Subcutaneous abdominal adipose tissue (tissue), 5 donors: Measurements from ENCODE around the gene USP9X.

Experiments
- H3K27ac ChIP-seq: one replicate; pipeline ENCODE4 v1.7.0; 2013; ENCODE audit warnings: low read depth, mild to moderate bottlenecking, inconsistent platforms, low read length, moderate library complexity
- H3K27me3 ChIP-seq, 5 donors: one replicate each; pipeline ENCODE4 v1.7.0; 2013; ENCODE audit warnings: low read length in 5 of 5, inconsistent platforms in 1 of 5; ENCODE audit not compliant: control insufficient read depth in 5 of 5, insufficient read depth in 4 of 5
- H3K36me3 ChIP-seq, 5 donors: one replicate each; pipeline ENCODE4 v1.7.0; 2013; ENCODE audit warnings: low read length in 5 of 5; ENCODE audit not compliant: control insufficient read depth in 5 of 5, insufficient read depth in 5 of 5
- H3K4me1 ChIP-seq, 5 donors: one replicate each; pipeline ENCODE4 v1.7.0; 2013; ENCODE audit warnings: low read length in 5 of 5, mild to moderate bottlenecking in 3 of 5, moderate library complexity in 1 of 5; ENCODE audit not compliant: control insufficient read depth in 5 of 5, insufficient read depth in 5 of 5
- H3K4me3 ChIP-seq, 5 donors: one replicate each; pipeline ENCODE4 v1.7.0; 2013; ENCODE audit warnings: low read length in 5 of 5, low read depth in 1 of 5
- H3K9ac ChIP-seq, 5 donors: one replicate each; pipeline ENCODE4 v1.7.0; 2013; ENCODE audit warnings: low read length in 5 of 5, mild to moderate bottlenecking in 4 of 5, moderate library complexity in 3 of 5
- H3K9me3 ChIP-seq, 5 donors: one replicate each; pipeline ENCODE4 v1.7.0; 2013; ENCODE audit warnings: low read length in 5 of 5; ENCODE audit not compliant: control insufficient read depth in 5 of 5
- donor health status: healthy.
- donor health status: healthy.
- donor health status: healthy.
- donor health status: healthy.
- donor health status: healthy.

Gene USP9X

GRCh38 chrX:41116948-41117347 lies 31.7 kb downstream of the USP9X start:
- no peak overlapping the region for H3K4me3 ChIP-seq
- peaks cover 0 to 7% (median 0%) of the 10 kb centered on the region in 5 donors for H3K27me3 ChIP-seq
- no peak overlapping the region for H3K27ac ChIP-seq
- no peaks in the 10 kb centered on the region for H3K36me3 ChIP-seq
- H3K4me1 ChIP-seq, result peaks cover 0 to 18% (median 10%) of the 10 kb centered on the region in 5 donors
- H3K9ac ChIP-seq, result no peak overlapping the region
- no peaks in the 10 kb centered on the region for H3K9me3 ChIP-seq

GRCh38 chrX:41118156-41118555 lies 32.9 kb downstream of the USP9X start:
- peaks cover 0 to 18% (median 10%) of the 10 kb centered on the region in 5 donors for H3K4me1 ChIP-seq
- H3K27me3 ChIP-seq, result peaks cover 0 to 7% (median 0%) of the 10 kb centered on the region in 5 donors
- no peak overlapping the region for H3K9ac ChIP-seq
- H3K4me3 ChIP-seq, result no peak overlapping the region
- H3K27ac ChIP-seq, result no peak overlapping the region
- peaks cover 0 to 8% (median 0%) of the 10 kb centered on the region in 5 donors for H3K9me3 ChIP-seq
- no peaks in the 10 kb centered on the region for H3K36me3 ChIP-seq

- peaks cover 0 to 7% (median 0%) of the 10 kb centered on the region in 5 donors for H3K27me3 ChIP-seq
- no peak overlapping the region for H3K9ac ChIP-seq
- no peak overlapping the region for H3K27ac ChIP-seq
- no peak overlapping the region for H3K4me3 ChIP-seq
- peaks cover 0 to 9% (median 2%) of the 10 kb centered on the region in 5 donors for H3K36me3 ChIP-seq
- peaks cover 0 to 18% (median 10%) of the 10 kb centered on the region in 5 donors for H3K4me1 ChIP-seq
- peaks cover 0 to 8% (median 0%) of the 10 kb centered on the region in 5 donors for H3K9me3 ChIP-seq
These were observed 34.6 kb downstream of the USP9X start for GRCh38 chrX:41119803-41120202.

DNA sequence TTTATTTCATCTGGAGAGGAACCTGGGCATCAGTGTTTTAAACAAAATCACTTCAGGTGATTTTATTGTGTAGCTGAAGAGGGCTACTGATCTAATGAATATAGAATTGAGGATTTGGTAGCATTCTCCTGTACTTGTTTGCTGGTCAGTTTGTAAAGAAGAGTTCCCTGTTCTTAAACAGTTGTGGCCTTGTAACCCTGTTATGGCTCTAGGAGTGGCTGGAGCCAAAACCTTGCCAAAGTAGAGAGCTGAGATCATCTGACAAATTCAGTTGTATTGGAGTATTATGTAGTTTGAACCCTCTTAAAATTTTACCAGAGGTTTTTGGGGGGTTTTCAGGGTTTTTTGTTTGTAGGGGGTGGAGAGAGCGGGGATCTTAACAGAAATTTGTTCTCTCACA lies 36.5 kb downstream of the USP9X start:
- Histone ChIP-seq H3K36me3 (peaks cover 0 to 9% (median 2%) of the 10 kb centered on the region in 5 donors), H3K9ac (no peak overlapping the region), H3K9me3 (peaks cover 0 to 8% (median 0%) of the 10 kb centered on the region in 5 donors), H3K27ac (no peak overlapping the region), H3K4me1 (peaks cover 0 to 10% (median 7%) of the 10 kb centered on the region in 5 donors), H3K4me3 (no peak overlapping the region), H3K27me3 (peaks cover 0 to 7% (median 0%) of the 10 kb centered on the region in 5 donors)

DNA sequence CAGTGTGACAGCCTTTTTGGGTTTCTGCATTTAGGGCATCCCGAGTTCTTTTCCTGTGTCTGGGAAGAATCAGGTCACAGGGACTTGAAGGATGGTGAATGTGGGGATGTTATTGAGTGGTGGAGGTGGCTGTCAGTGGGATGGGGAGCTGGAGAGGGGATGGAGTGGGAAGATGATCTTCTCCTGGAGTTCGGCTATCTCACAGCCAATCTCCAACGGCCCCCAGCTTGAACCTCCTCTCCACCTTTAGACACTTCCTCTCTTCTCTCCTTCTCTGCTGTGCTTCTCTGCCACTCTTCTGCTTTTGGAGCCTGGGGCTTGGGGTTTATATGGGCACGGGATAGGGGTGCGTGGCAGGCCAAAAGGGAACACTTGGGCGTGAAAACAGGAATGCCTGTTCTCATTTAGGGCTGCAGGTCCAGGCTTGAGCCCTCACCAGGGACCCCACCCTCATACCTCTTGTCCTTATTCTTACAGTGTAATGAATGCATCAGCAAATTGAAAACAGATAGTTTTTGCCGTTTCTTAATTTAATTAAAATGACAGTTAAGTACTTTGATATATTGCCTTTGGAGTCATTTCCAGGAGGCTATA lies 37.5 kb downstream of the USP9X start:
- peaks cover 0 to 7% (median 0%) of the 10 kb centered on the region in 5 donors for H3K27me3 ChIP-seq
- peaks cover 0 to 12% (median 7%) of the 10 kb centered on the region in 5 donors for H3K4me1 ChIP-seq
- H3K27ac ChIP-seq, result no peak overlapping the region
- H3K4me3 ChIP-seq, result no peak overlapping the region
- no peak overlapping the region for H3K9ac ChIP-seq
- peaks cover 0 to 9% (median 2%) of the 10 kb centered on the region in 5 donors for H3K36me3 ChIP-seq
- H3K9me3 ChIP-seq, result peaks cover 0 to 8% (median 0%) of the 10 kb centered on the region in 5 donors

DNA sequence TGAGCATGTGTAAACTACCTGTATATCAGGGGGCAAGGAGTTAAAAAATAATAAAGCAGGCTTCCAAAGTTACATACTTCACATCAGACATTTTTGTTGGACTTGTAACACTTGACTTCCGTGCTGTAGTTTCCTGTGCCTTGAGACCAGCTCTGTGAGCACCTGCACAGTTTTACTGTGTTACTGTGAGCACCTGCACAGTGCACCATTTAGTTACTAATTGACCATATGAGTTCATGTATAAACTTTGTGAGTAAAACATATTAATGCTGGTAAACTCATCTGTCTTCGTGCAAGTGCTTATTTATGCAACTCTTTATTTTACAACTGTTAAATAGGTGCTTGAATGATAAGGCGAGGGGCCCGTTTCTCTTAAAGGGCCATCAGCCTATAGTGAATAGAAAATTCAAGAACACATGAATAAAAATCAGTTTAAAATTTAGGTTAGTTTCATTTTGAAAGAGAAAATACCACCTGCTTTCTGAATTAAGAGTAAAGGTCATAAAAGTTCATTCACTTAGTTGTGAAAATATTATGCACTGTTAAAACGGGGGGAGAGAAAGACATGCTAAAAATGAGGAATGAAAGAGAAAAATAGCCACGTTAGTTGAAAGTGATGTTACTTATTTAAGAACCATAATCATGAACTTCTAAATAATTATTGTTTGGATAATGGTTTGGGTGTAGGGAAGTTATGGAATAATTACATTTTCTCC lies 42.4 kb downstream of the USP9X start:
- Histone ChIP-seq H3K27me3 (no peaks in the 10 kb centered on the region), H3K36me3 (peaks cover 7 to 24% (median 19%) of the 10 kb centered on the region in 5 donors), H3K4me3 (no peak overlapping the region), H3K9ac (no peak overlapping the region), H3K27ac (no peak overlapping the region), H3K4me1 (peaks cover 0 to 9% (median 4%) of the 10 kb centered on the region in 5 donors), H3K9me3 (peaks cover 0 to 2% (median 0%) of the 10 kb centered on the region in 5 donors)

GRCh38 chrX:41128955-41129354 lies 43.7 kb downstream of the USP9X start:
- Histone ChIP-seq H3K9ac (no peak overlapping the region), H3K27ac (no peak overlapping the region), H3K9me3 (no peaks in the 10 kb centered on the region), H3K4me1 (peaks cover 0 to 9% (median 4%) of the 10 kb centered on the region in 5 donors), H3K4me3 (no peak overlapping the region), H3K27me3 (no peaks in the 10 kb centered on the region), H3K36me3 (peaks cover 5 to 26% (median 22%) of the 10 kb centered on the region in 5 donors)

GRCh38 chrX:41131766-41132165 lies 46.5 kb downstream of the USP9X start:
- Histone ChIP-seq H3K27ac (no peak overlapping the region), H3K4me3 (no peak overlapping the region), H3K9ac (no peak overlapping the region), H3K9me3 (no peaks in the 10 kb centered on the region), H3K36me3 (peaks cover 8 to 31% (median 24%) of the 10 kb centered on the region in 5 donors), H3K27me3 (no peaks in the 10 kb centered on the region), H3K4me1 (peaks cover 0 to 6% (median 4%) of the 10 kb centered on the region in 5 donors)

DNA sequence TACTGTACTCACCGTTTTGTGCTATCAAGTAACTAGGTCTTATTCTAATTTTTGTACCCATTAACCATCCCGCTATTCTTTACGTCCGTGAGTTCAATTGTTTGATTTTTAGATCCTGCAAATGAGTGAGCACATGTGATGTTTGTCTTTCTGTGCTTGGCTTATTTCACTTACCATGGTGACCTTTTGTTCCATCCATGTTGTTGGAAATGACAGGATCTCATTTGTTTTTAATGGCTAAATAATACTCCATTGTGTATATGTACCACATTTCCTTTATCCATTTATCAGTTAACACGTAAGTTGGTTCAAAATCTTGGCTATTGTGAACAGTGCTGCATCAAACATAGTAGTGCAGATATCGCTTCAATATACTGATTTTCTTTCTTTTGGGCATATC lies 48.3 kb downstream of the USP9X start:
- Histone ChIP-seq H3K9me3 (no peaks in the 10 kb centered on the region), H3K27me3 (no peaks in the 10 kb centered on the region), H3K4me3 (no peak overlapping the region), H3K4me1 (peaks cover 0 to under 1% (median 0%) of the 10 kb centered on the region in 5 donors), H3K9ac (no peak overlapping the region), H3K36me3 (peaks cover 11 to 36% (median 27%) of the 10 kb centered on the region in 5 donors), H3K27ac (no peak overlapping the region)

DNA sequence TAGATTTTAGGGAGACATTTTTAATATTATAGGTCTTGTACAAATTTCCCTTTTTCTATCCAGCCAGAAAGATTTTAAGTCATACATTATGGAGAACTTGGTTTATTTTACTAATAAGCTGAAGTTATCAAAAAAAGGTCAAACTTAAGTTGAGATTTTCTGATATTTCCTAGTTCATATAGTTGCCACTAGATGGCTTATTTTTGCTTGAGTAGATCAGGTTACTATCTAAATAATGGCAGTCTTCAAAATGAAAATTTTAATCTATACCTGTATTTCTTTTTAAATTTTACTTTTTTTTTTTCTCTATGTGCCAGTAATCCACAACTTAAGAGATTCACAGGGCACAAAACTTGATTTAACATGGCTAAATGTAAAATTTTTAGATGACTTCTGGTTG lies 52.3 kb downstream of the USP9X start:
- Histone ChIP-seq H3K4me1 (peaks cover 0 to 5% (median 0%) of the 10 kb centered on the region in 5 donors), H3K4me3 (no peak overlapping the region), H3K9ac (no peak overlapping the region), H3K27me3 (no peaks in the 10 kb centered on the region), H3K36me3 (peaks cover 8 to 42% (median 17%) of the 10 kb centered on the region in 5 donors), H3K9me3 (no peaks in the 10 kb centered on the region), H3K27ac (no peak overlapping the region)
